ENCODE measurements around the gene ADAMTS15. TPM values are rescaled to one million over a fixed set of nuclear protein-coding genes. Genes with fewer than 3 reads are reported as not detected.

ADAMTS15 gene
- total RNA-seq, 1 donor from 2014 or later = 13.8 TPM

- Histone ChIP-seq H3K79me2 (ENCODE audit: insufficient read depth, low read length) (peaks cover 34% of the 10 kb centered on the region), H3K27ac (ENCODE audit: low read depth, low read length) (peak overlapping the region; percentile 11), H3K9me3 (ENCODE audit: insufficient read depth, low read depth, low read length) (no peaks in the 10 kb centered on the region), H3K27me3 (ENCODE audit: insufficient read depth, low read length) (no peaks in the 10 kb centered on the region), H3K9ac (ENCODE audit: low read length) (peak overlapping the region; percentile 70), H3K4me2 (ENCODE audit: low read length) (peak overlapping the region; percentile 86), H3K36me3 (ENCODE audit: insufficient read depth, low read length) (no peaks in the 10 kb centered on the region), H4K20me1 (ENCODE audit: insufficient read depth, low read length) (peaks cover 5% of the 10 kb centered on the region), H2AFZ (ENCODE audit: low read depth, low read length) (peak overlapping the region; percentile 82), H3K4me3 (ENCODE audit: insufficient read depth, low read depth, low read length) (peak overlapping the region; percentile 67), H3K4me1 (ENCODE audit: insufficient read depth, low read length) (peaks cover 36% of the 10 kb centered on the region)
- H3K27ac Mint-ChIP-seq (ENCODE audit: unreplicated experiment) = peak overlapping the region; percentile 93
- no peaks in the 10 kb centered on the region for H3K36me3 Mint-ChIP-seq (ENCODE audit: low read depth, unreplicated experiment)
- DNase-seq (ENCODE audit: low read depth) (no peak), FAIRE-seq (no peak)
- peak overlapping the region; percentile 93 for H3K4me3 Mint-ChIP-seq (ENCODE audit: unreplicated experiment)
- peaks cover 24% of the 10 kb centered on the region for H3K27me3 Mint-ChIP-seq (ENCODE audit: low read depth, unreplicated experiment)
- H3K4me1 Mint-ChIP-seq (ENCODE audit: low read depth, unreplicated experiment) = peaks cover 6% of the 10 kb centered on the region
- peaks cover 1% of the 10 kb centered on the region for H3K9me3 Mint-ChIP-seq (ENCODE audit: unreplicated experiment)
- TF ChIP-seq EZH2 (IDR thresholded peaks at IDR 0.05; ENCODE audit: insufficient read depth, low read length) = peak; percentile 54
- no peak for TF ChIP-seq CTCF (IDR thresholded peaks at IDR 0.05; ENCODE audit: insufficient read depth, low read depth, low read length)
Observed at GRCh38 chr11:130449310-130449990, 1.0 kb downstream of the ADAMTS15 start.

DNA sequence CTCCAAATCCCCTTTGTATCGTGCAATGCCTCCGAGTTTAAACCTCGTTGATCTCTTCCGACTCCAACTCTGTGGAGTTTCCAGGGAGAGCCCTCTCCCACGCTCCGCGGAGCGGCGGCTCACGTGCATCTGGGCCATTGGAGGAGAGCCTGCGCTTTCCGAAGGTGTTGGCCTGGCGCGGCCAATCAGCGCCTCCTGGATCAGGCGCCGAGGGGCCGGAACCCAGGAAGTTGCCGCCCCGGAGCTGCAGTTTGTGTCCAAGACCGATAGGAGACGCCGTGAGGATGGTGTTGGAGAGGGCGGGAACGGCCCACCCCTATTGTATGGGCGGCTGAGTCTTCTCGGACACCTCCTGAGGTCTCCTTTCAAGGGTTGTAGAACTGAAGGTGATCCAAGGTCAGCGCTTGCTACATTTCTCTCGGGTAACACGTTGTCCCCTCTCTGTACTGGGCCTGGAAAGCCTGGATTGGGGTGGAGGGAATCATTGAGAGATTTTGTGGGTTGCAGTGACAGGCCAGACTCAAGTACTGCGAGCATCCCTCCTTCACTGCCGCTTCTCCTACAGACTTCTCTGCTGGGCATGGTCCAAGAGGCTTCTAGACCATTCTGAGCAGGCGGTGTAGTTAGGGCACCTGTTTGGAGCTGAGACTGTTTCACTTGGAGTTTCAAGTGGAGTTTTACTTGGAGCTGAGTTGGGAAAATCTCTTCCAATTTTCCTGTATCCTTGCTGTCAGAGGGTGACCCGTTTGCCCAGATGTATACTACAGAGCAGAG lies 1.7 kb downstream of the ADAMTS15 start:
- peak overlapping the region; percentile 93 for H3K4me3 Mint-ChIP-seq (ENCODE audit: unreplicated experiment)
- no peak for FAIRE-seq
- H4K20me1 ChIP-seq (ENCODE audit: insufficient read depth, low read length) = peaks cover 10% of the 10 kb centered on the region
- H3K9me3 ChIP-seq (ENCODE audit: insufficient read depth, low read depth, low read length) = no peaks in the 10 kb centered on the region
- peak; percentile 77 for DNase-seq (ENCODE audit: low read depth)
- peak overlapping the region; percentile 70 for H3K9ac ChIP-seq (ENCODE audit: low read length)
- H3K4me1 Mint-ChIP-seq (ENCODE audit: low read depth, unreplicated experiment) = peaks cover 10% of the 10 kb centered on the region
- H2AFZ ChIP-seq (ENCODE audit: low read depth, low read length) = peak overlapping the region; percentile 82
- peaks cover 3% of the 10 kb centered on the region for H3K9me3 Mint-ChIP-seq (ENCODE audit: unreplicated experiment)
- no peaks in the 10 kb centered on the region for H3K36me3 Mint-ChIP-seq (ENCODE audit: low read depth, unreplicated experiment)
- H3K36me3 ChIP-seq (ENCODE audit: insufficient read depth, low read length) = no peaks in the 10 kb centered on the region
- TF ChIP-seq CTCF (IDR thresholded peaks at IDR 0.05; ENCODE audit: insufficient read depth, low read depth, low read length) (peak; percentile 50), EZH2 (IDR thresholded peaks at IDR 0.05; ENCODE audit: insufficient read depth, low read length) (no peak)
- H3K27ac Mint-ChIP-seq (ENCODE audit: unreplicated experiment) = peak overlapping the region; percentile 93
- peak overlapping the region; percentile 11 for H3K27ac ChIP-seq (ENCODE audit: low read depth, low read length)
- peak overlapping the region; percentile 86 for H3K4me2 ChIP-seq (ENCODE audit: low read length)
- peaks cover 18% of the 10 kb centered on the region for H3K27me3 Mint-ChIP-seq (ENCODE audit: low read depth, unreplicated experiment)
- H3K4me3 ChIP-seq (ENCODE audit: insufficient read depth, low read depth, low read length) = peak overlapping the region; percentile 67
- no peaks in the 10 kb centered on the region for H3K27me3 ChIP-seq (ENCODE audit: insufficient read depth, low read length)
- H3K79me2 ChIP-seq (ENCODE audit: insufficient read depth, low read length) = peaks cover 42% of the 10 kb centered on the region
- peaks cover 40% of the 10 kb centered on the region for H3K4me1 ChIP-seq (ENCODE audit: insufficient read depth, low read length)
